ENCODE measurements around the gene DUSP15. TPM values are rescaled to one million over a fixed set of nuclear protein-coding genes. Genes with fewer than 3 reads are reported as not detected.

DUSP15 gene, protein sequence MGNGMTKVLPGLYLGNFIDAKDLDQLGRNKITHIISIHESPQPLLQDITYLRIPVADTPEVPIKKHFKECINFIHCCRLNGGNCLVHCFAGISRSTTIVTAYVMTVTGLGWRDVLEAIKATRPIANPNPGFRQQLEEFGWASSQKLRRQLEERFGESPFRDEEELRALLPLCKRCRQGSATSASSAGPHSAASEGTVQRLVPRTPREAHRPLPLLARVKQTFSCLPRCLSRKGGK
- not detected in 2 replicates for total RNA-seq (2014; rRNA removed)
- percentile 13 among the genes with signal in this experiment for Bru-seq, nascent RNA
- percentile 8 among the genes with signal in this experiment for BruChase-seq, experiment 1, labeled RNA remaining after a 6-hour chase
- percentile 8 among the genes with signal in this experiment for BruChase-seq, experiment 2, labeled RNA remaining after a 2-hour chase
- long read RNA-seq: 0 reads

DNA sequence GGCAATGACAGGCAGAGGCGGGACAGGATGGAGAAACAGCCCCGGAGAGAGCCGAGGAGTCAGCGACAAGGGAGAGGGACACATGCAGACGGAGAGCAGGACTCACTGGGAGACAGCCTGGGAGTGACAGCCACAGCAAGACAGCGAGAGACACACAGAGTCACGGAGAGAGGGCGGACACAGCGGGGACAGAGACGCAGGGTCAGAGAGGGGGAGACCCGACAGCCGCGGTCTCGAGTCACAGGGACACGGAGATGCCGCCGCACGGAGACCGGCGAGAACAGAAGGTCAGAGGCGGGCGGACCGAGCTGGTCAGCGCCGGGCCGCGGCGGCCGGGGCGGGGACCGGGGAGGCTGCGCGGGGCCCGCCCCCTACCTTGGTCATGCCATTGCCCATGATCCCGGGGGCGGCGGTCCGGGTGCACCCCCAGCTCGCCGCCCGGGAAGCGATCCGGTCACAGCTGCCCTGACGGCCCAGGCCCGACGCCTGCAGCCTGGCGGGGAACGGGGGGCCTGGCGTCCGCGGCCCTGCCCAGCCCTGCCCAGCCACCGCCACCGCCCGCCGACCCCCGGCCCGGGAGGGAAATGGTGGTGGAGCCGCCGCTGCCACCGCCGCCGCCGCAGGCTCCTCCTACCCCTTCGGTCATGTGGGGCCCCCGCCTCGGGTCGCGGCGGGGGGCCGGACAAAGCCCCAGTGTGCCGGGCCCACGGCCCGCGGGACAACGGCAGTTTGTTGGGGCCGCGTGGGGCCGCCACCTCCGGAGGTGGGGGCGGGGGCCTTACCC lies at the start of gene DUSP15, which contains the start of gene TTLL9:
TSS of gene DUSP15 (minus strand) at position 586 of the 784 bp plus-strand sequence. CDS start at position 396, 190 bp downstream.
TSS of gene TTLL9 (plus strand) at position 693 of the 784 bp plus-strand sequence. CDS start 493 bp downstream, outside the sequence.
- ChIA-PET POLR2A (ENCODE audit: unreplicated experiment) (no interaction called here), CTCF (interaction anchor here (0.6 kb wide), 1 partner anchor 367 kb away, joined by 8 read pairs; no protein-coding TSS in a partner anchor)
- Histone ChIP-seq H4K20me1 (ENCODE audit: low read length) (no peaks in the 10 kb centered on the region), H3K36me3 (ENCODE audit: low read depth, low read length) (no peaks in the 10 kb centered on the region), H3K9me2 (replicated peaks; ENCODE audit: low read length) (no peaks in the 10 kb centered on the region; the same call in 1 of the 2 replicates), H2AFZ (ENCODE audit: low read length) (peak within 1 kb of the TSS; percentile 74), H3K4me2 (ENCODE audit: low read length) (peak within 1 kb of the TSS; percentile 78), H3K9me3 (ENCODE audit: low read length) (no peaks in the 10 kb centered on the region), H3K4me1 (ENCODE audit: insufficient read depth, low read length) (no peaks in the 10 kb centered on the region), H3K79me2 (ENCODE audit: low read length) (no peaks in the 10 kb centered on the region), H3F3A (ENCODE audit: low read length, unreplicated experiment) (no peaks in the 10 kb centered on the region), H3K27me3 (ENCODE audit: low read length) (peaks cover 48% of the 10 kb centered on the region), H3K4me3 (ENCODE audit: low read length) (peak within 1 kb of the TSS; percentile 63), H3K9ac (ENCODE audit: low read length) (no peak within 1 kb of the TSS), H3K27ac (ENCODE audit: low read length) (no peak within 1 kb of the TSS)
- intact Hi-C loops (cut with micrococcal nuclease): no loop called here
- no TSS peak for BruUV-seq (replicated peaks)
- ATAC-seq (peak; percentile 76), DNase-seq (no peak)
- TF ChIP-seq, protein P1, sequence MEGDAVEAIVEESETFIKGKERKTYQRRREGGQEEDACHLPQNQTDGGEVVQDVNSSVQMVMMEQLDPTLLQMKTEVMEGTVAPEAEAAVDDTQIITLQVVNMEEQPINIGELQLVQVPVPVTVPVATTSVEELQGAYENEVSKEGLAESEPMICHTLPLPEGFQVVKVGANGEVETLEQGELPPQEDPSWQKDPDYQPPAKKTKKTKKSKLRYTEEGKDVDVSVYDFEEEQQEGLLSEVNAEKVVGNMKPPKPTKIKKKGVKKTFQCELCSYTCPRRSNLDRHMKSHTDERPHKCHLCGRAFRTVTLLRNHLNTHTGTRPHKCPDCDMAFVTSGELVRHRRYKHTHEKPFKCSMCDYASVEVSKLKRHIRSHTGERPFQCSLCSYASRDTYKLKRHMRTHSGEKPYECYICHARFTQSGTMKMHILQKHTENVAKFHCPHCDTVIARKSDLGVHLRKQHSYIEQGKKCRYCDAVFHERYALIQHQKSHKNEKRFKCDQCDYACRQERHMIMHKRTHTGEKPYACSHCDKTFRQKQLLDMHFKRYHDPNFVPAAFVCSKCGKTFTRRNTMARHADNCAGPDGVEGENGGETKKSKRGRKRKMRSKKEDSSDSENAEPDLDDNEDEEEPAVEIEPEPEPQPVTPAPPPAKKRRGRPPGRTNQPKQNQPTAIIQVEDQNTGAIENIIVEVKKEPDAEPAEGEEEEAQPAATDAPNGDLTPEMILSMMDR (conservative IDR thresholded peaks at IDR 0.05; ENCODE audit: low read depth, low read length): no peak
- TF ChIP-seq EZH2 (IDR thresholded peaks at IDR 0.05; ENCODE audit: low read length, unreplicated experiment): peak; percentile 94
- TF ChIP-seq EZH2phosphoT487 (IDR thresholded peaks at IDR 0.05; ENCODE audit: borderline replicate concordance, low read length): peak; percentile 62; the same call in 1 of the 2 replicates

DNA sequence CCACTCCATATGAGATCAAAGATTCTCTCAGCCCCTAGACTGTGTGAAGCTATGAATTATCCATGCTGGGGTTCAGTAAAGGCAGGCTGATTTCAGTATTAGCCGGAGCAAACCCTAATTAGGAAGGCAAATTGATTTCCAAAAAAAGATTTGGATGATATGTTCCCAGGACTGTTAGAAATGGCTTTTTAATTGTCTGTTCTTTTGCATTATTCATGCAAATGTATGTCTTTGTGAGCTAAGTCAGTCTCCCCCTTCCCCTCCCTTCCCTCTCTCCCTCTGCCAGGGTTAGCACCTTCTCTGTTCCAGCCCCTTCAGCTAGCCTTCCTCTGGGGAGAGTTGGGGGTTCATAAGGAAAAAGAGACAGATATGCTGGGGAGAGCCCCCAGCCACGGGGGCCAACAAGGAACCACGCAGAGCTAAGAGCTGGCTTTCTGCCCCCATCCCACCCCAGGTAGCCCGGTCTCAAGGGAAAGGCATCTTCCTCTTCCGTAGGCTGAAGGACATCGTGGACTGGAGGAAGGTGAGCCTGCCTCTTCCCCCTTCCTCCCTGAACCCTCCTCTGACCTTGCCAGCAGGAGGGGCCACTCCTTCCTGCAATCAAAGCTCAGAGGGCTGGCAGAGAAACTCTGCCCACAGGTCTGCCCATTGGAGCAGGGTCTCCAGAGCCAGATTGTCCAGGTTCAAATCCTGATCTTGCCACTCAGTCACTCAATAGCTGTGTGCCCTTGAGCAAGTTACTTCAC lies 49.3 kb upstream of the DUSP15 start:
- CTCF ChIA-PET: no interaction called here

More for the DNA sequence above, 49.3 kb upstream of the DUSP15 start:
- Histone ChIP-seq H3K9ac (ENCODE audit: low read length) (no peak overlapping the region), H3K36me3 (ENCODE audit: low read depth, low read length) (no peaks in the 10 kb centered on the region), H3K4me1 (ENCODE audit: insufficient read depth, low read length) (no peaks in the 10 kb centered on the region), H3F3A (ENCODE audit: low read length, unreplicated experiment) (no peaks in the 10 kb centered on the region), H3K4me2 (ENCODE audit: low read length) (no peak overlapping the region), H3K79me2 (ENCODE audit: low read length) (no peaks in the 10 kb centered on the region), H3K9me2 (replicated peaks; ENCODE audit: low read length) (no peaks in the 10 kb centered on the region), H3K9me3 (ENCODE audit: low read length) (no peaks in the 10 kb centered on the region), H4K20me1 (ENCODE audit: low read length) (no peaks in the 10 kb centered on the region), H3K4me3 (ENCODE audit: low read length) (no peak overlapping the region), H3K27me3 (ENCODE audit: low read length) (peaks cover 20% of the 10 kb centered on the region), H2AFZ (ENCODE audit: low read length) (no peak overlapping the region), H3K27ac (ENCODE audit: low read length) (no peak overlapping the region)
- DNase-seq (no peak), ATAC-seq (no peak)
- intact Hi-C loops (cut with micrococcal nuclease): no loop called here
- POLR2A ChIA-PET (ENCODE audit: unreplicated experiment): no interaction called here
- TF ChIP-seq EZH2phosphoT487 (IDR thresholded peaks at IDR 0.05; ENCODE audit: borderline replicate concordance, low read length) (no peak), EZH2 (IDR thresholded peaks at IDR 0.05; ENCODE audit: low read length, unreplicated experiment) (no peak)
- TF ChIP-seq, protein P1 (conservative IDR thresholded peaks at IDR 0.05; ENCODE audit: low read depth, low read length): no peak
- BruUV-seq (replicated peaks): no TSS peak
